GM12874 (cell line): ENCODE data around the gene TRAF2.

Experiments
- CTCF ChIP-seq: IDR thresholded peaks from 2 replicates; pipeline ENCODE4 v1.5.1; 2011; ENCODE audit warnings: low read depth, mild to moderate bottlenecking, control low read depth, low read length, moderate library complexity; ENCODE audit not compliant: insufficient read depth

The TRAF2 gene

GRCh38 chr9:136840877-136841645 lies 45.3 kb upstream of the TRAF2 start:
- TF ChIP-seq CTCF: no peak

GRCh38 chr9:136842380-136842948 lies 43.9 kb upstream of the TRAF2 start, which contains the start of gene AJM1:
Gene AJM1 (plus strand): TSS chr9:136842478. CDS start chr9:136844415, 1,937 bp downstream.
- peak; percentile 93 for TF ChIP-seq CTCF

- peak; percentile 61 for TF ChIP-seq CTCF
Observed at GRCh38 chr9:136843801-136844740, 42.2 kb upstream of the TRAF2 start.

- TF ChIP-seq CTCF: no peak
Observed at GRCh38 chr9:136844761-136845464, 41.4 kb upstream of the TRAF2 start.

- no peak for TF ChIP-seq CTCF
Observed at GRCh38 chr9:136845465-136846260, 40.7 kb upstream of the TRAF2 start.

- TF ChIP-seq CTCF: no peak
Observed at GRCh38 chr9:136846376-136847087, 39.8 kb upstream of the TRAF2 start.
